GM21723 (cell line): ENCODE results near the gene REM1.
A peak's percentile ranks its signal among the peaks of the same experiment; 100 is the strongest.
"Not testable (repeated sequence)": the region's sequence is repeated elsewhere in the genome, so short reads cannot be mapped to it uniquely, and the experiment has no call there.

ENCODE experiments used
- ATAC-seq: cut with Tn5 transposase; IDR thresholded peaks from one replicate; pipeline ENCODE4 v1.9.1; 2021; ENCODE audit warnings: mild to moderate bottlenecking, moderate library complexity; ENCODE audit not compliant: unreplicated experiment

REM1 gene

DNA sequence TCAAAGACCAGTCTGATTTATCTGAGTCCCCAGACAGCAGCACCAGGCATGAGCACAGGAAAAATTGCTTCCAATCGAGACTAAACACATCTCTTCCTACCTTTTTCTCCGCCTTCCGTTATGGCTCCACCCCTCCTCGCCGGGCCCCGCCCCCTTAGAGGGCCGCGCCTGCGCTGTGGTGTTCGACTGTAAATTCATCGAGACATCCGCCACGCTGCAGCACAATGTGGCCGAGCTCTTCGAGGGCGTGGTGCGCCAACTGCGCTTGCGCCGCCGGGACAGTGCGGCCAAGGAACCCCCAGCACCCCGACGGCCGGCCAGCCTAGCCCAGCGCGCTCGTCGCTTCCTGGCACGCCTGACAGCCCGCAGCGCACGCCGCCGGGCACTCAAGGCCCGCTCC is 8.9 kb downstream of the REM1 start:
- ATAC-seq = no peak

- no peak for ATAC-seq
These were observed 10.6 kb downstream of the REM1 start for GRCh38 chr20:31485450-31486339.

- ATAC-seq = no peak
These were observed 13.0 kb downstream of the REM1 start for GRCh38 chr20:31488115-31488514.

GRCh38 chr20:31489152-31489551 is 14.1 kb downstream of the REM1 start:
- ATAC-seq = no peak

DNA sequence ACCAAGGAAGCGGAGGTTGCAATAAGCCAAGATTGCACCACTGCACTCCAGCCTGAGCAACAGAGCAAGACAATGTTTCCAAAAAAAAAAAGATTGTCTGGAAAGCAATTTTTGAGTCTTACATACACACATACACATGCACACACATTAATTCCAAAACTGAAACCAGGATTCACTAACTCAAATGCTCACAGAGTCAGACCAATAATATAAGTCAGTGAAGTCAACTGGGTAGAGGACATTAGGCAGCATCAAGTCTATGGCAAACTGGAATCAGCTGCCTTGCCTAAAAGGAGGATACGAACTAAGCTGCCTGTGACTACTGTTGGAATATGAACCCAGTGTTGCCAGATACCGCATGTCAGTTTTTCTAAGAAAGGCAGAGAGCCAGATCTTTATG is 15.7 kb downstream of the REM1 start:
- no peak for ATAC-seq

- ATAC-seq = no peak
These were observed 19.0 kb downstream of the REM1 start for GRCh38 chr20:31494131-31494530.

DNA sequence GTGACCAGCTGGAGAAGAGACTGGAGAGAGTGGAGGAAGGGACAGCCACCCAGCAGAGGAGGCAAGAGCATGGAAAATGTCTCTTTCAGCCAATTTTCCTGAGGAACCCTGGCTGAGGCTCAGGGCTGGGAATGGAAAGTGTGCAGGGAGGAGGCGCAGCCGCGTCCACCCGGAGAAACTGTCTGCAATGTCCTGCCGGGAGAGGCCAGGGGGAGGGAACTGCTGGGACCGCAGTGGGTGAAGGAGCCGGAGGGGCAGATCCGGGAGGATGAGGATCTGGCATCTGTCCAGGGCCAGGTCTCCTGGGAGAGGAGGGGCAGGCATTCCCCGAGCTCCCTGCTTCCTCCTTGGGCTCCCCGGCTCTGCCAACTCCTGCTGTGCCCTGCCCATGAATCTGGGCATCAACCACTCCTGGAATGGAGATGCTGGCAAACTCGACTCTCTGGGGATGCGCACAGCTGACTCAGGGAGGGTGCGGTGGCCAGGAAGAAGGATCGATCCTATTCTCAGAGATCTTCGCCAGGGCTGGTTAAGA is 21.7 kb downstream of the REM1 start:
- no peak for ATAC-seq

- no peak for ATAC-seq
These were observed 22.9 kb downstream of the REM1 start for GRCh38 chr20:31497838-31498540.

DNA sequence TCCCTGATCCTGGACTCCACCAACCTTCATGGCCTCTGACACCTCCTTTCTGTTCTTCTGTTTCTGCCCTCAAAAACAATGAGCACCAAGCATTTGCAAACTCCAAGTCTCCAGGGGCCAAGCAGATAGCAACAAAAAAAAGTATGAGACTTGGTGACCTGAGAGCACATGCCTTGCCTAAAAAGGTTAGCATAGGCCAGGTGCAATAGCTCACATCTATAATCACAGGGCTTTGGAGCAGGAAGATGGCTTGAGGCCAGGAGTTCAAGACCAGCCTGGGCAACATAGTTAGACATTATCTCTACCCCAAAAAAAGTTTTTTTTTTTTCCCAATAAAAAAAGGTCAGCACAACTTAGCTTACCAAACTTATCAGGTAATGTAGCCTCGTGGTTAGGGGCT is 25.4 kb downstream of the REM1 start:
- ATAC-seq = no peak

DNA sequence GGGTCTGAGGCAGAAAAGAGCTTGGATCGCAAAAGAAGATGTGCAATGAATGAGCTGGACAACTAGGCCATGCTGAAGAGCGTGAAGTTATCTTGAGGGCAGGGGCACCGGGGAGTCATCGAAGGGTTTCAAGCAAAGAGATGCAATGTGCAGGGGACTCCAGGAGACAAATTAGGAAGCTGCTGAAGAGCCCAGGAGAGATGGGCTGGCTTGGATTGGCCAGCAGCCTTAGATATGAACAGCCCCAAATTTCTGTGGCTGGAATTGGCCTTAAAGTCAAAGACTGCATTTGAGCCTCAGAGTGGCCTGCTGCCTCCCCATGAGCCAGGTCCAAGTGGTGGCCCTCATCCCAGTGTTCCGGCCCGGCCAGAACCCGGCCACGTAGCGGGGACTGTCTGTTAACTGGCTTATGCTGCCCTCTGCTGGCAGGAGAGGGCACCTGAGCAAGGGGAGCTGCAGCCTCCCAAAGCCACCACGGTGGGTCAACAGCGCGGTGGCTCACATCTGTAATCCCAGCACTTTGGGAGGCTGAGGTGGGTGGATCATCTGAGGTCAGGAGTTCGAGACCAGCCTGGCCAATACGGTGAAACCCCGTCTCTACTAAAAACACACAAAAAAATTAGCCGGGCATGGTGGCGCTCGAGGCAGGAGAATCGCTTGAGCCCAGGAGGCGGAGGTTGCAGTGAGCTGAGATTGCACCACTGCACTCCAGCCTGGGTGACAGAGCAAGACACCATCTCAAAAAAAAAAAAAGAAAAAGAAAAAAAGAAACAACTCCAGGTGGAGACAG is 28.0 kb downstream of the REM1 start:
- peak; percentile 90 for ATAC-seq

GRCh38 chr20:31505903-31506302 is 30.8 kb downstream of the REM1 start:
- no peak for ATAC-seq

DNA sequence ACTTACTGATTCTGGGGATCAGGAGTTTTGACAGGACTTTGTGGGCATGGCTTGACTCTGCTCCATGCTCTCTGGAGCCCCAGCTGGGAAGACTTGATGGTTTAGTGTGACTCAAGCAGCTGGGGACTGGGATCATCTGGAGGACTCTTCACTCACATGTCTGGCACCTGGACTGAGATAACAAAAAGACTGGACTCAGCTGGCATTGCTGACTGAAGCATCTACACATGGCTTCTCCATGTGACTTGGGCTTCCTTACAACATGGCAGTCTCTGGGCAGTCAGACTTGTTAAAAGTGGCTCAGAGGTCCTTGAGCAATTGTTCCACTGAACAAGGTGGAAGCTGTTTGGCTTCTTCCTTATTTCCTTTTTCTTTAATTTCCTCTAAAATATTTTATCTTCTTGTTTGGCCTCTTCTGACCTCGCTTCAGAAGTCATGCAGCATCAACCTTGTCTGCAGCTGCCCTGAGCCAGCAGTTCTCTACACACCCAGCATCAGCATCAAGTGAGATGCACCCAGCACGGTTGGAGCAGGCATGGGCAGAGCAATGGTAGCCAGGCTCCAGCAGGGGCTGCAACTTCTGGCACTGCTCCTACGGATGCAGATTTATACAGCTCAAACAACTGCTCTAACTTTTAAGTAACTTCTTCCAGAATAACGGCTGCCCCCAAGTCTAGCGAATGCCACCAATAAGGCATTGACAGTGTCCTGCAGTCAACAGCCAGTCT is 33.6 kb downstream of the REM1 start:
- no peak for ATAC-seq

DNA sequence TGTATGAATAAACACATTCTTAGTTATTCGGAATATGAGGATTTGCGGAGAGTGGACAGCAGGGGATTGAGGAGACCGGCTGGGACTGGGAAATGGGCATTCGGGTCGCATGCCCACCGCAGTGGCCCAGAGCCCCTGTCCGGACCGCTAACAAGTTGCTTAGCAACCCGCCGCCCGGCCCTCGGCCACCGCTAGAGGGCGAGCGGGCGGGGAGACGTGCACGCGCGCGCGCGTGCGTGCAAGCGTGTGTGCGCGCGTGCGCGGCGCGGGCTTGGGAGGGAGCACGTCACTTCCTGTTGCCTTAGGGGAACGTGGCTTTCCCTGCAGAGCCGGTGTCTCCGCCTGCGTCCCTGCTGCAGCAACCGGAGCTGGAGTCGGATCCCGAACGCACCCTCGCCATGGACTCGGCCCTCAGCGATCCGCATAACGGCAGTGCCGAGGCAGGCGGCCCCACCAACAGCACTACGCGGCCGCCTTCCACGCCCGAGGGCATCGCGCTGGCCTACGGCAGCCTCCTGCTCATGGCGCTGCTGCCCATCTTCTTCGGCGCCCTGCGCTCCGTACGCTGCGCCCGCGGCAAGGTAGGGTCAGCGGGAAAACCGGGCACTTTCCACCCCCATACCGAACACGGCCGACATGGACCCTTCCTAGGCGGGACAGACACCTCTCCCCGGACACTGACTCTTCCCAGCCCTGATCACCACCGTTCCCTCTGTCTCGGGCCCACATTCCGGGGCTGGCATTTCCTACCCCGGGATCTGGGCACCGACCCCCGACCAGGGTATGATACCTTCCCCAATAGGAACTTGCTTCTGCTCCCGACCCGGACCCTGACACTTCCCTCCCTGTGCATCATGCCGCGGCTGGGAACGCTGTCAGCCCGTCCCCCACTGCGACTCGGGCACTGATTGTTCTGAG is 39.3 kb downstream of the REM1 start, which contains the start of gene HM13:
Gene HM13 (plus strand): TSS at position 289 of the 918 bp plus-strand sequence. CDS start 110 bp downstream, at position 399.
- ATAC-seq = peak; percentile 89

DNA sequence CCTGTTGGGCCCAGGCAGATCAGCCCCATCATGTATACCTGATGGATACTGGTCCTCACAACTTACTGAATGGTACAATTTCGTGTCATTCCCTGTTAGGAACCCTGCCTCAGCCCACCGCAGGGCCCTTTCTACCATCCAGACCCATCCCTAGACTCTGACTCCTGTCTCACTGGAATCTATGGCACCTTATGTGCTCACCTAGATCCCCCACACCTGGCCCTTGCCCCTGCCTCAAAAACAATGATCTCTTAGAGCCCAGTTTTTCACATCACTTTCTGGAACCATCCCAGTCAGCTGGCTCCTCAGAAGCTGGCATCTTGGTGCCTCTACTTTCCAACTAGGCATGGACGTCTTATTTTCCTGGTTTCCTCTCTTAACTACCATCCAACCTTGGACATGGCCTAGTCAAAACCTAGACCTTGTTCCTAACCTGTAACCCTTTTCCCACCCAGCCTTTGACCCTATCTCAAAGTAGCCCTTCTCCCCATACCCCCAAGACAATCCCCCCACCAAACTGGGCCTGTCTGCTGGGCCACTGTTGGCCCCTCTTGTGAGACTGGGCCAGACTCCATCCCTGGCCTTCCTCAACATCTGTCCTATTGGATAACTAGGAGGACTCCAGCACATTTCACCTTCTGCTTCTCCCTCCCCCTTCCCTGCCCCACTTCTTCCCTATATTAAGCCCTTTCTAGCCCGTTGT is 40.1 kb downstream of the REM1 start:
- no peak for ATAC-seq

DNA sequence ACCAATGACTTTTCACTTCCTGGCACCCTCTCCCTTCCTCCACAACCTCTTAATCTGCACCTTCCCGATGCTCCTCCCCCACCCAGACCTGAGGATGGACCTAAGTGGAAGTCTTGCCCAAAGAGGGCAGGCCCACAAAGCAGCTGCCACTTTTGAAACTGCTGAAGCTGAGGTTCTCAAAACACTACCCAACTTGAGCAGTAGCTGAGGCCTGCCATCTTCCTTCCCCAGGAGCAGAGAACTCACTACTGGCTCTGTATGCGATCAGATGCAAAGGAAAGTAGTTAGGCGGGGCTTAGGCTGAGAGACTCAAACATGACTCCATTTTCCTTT is 40.7 kb downstream of the REM1 start:
- no peak for ATAC-seq

DNA sequence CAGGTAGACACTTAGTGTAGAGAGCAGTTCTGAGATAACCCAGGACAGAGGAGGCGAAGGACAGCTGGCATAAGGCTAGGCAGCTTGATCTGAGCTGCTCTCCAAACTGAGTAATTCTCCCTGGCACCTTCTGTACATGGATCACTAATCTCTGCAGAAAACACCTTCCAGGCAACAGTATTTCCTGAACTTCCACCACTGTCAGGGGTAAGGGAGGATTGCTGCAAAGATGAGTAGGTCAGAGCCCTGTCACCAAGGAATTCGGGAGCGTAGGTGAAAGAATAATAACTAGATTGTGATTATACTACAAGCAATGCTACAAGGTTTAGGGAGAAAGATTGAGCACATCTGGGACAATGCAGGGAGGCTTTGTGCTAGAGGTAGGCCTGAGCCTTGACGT is 41.1 kb downstream of the REM1 start:
- ATAC-seq = no peak

- ATAC-seq = no peak
These were observed 41.6 kb downstream of the REM1 start for GRCh38 chr20:31516651-31517050.

- ATAC-seq = no peak
These were observed 42.3 kb downstream of the REM1 start for GRCh38 chr20:31517373-31517772.

- ATAC-seq = not testable (repeated sequence)
These were observed 46.2 kb downstream of the REM1 start for GRCh38 chr20:31521267-31521666.
